Activated CD4-positive, CD25-positive, alpha-beta regulatory T cell treated with anti-CD3 and anti-CD28 coated beads, Interleukin-2, amount 50 U/mL, for 72 hours (primary cell): Measurements from ENCODE around the gene COLGALT1.

Experiments
- DNase-seq: peaks from one replicate; pipeline ENCODE4 v3.0.0; 2021

The COLGALT1 gene

GRCh38 chr19:17602217-17602616, 46.8 kb downstream of the COLGALT1 start:
- DNase-seq, result no peak

GRCh38 chr19:17602872-17603510, 47.5 kb downstream of the COLGALT1 start:
- DNase-seq, result no peak

- DNase-seq, result no peak
Measured at GRCh38 chr19:17604372-17605025, 49.0 kb downstream of the COLGALT1 start.

- no peak for DNase-seq
Measured at GRCh38 chr19:17605117-17605516, 49.7 kb downstream of the COLGALT1 start.

- peak; percentile 75 for DNase-seq
Measured at GRCh38 chr19:17605761-17606589, 50.5 kb downstream of the COLGALT1 start.

- no peak for DNase-seq
Measured at GRCh38 chr19:17606590-17607185, 51.2 kb downstream of the COLGALT1 start.

GRCh38 chr19:17607936-17608335, 52.5 kb downstream of the COLGALT1 start:
- no peak for DNase-seq

GRCh38 chr19:17610384-17610783, 54.9 kb downstream of the COLGALT1 start:
- no peak for DNase-seq

GRCh38 chr19:17611462-17612244, 56.2 kb downstream of the COLGALT1 start:
- no peak for DNase-seq

GRCh38 chr19:17614476-17614875, 59.0 kb downstream of the COLGALT1 start:
- no peak for DNase-seq

GRCh38 chr19:17615889-17616685, 60.6 kb downstream of the COLGALT1 start:
- DNase-seq, result no peak

- no peak for DNase-seq
Measured at GRCh38 chr19:17616686-17616960, 61.2 kb downstream of the COLGALT1 start.

- no peak for DNase-seq
Measured at GRCh38 chr19:17616961-17617806, 61.7 kb downstream of the COLGALT1 start.

GRCh38 chr19:17617807-17618192, 62.4 kb downstream of the COLGALT1 start:
- no peak for DNase-seq

- no peak for DNase-seq
Measured at GRCh38 chr19:17618281-17618903, 62.9 kb downstream of the COLGALT1 start.

GRCh38 chr19:17618936-17619335, 63.5 kb downstream of the COLGALT1 start:
- DNase-seq, result no peak

- DNase-seq, result no peak
Measured at GRCh38 chr19:17620696-17621095, 65.2 kb downstream of the COLGALT1 start.

- no peak for DNase-seq
Measured at GRCh38 chr19:17623224-17623935, 67.9 kb downstream of the COLGALT1 start.

- DNase-seq, result no peak
Measured at GRCh38 chr19:17624314-17624991, 69.0 kb downstream of the COLGALT1 start.
